GM18858 (cell line): ENCODE measurements around the gene SPATA33.

Experiments
- ATAC-seq: cut with Tn5 transposase; IDR thresholded peaks from one replicate; pipeline ENCODE4 v1.9.1; 2021; ENCODE audit not compliant: unreplicated experiment

The SPATA33 gene

DNA sequence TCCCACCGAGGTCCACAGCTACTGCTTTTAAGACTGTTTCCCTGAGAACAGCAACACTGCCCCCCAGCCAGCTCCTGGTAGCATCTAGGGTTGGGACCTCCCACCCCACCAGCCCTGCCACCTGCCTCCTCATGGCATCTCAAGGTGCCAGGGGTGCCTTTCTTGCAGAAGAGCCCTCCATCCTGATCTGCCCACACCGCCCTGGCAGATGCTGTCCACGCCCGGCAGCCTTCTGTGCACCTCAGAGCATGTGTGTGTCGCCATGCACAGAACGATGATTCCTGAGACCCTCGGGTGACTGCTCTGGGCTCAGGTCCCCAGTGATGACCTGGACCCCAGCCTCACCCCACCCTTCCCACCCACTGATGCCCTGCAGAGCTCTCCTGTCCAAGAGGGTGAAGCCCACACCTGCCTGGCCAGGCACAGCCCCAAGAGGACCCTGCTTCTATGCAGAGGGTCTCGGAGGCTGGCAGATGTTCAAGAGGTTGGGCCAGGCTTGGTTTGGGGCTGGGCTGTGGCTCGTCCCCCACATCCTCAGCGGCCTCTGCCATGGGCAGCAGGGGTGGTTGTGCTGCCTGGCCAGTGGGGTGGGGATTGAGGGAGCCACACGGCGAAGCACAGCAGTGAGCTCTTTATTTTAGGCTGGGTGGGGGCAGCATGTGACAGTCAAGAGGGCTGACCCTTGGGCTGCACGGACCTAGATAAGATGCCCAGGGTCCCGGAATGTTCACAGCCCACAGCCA, 49.1 kb downstream of the SPATA33 start:
- ATAC-seq = no peak

DNA sequence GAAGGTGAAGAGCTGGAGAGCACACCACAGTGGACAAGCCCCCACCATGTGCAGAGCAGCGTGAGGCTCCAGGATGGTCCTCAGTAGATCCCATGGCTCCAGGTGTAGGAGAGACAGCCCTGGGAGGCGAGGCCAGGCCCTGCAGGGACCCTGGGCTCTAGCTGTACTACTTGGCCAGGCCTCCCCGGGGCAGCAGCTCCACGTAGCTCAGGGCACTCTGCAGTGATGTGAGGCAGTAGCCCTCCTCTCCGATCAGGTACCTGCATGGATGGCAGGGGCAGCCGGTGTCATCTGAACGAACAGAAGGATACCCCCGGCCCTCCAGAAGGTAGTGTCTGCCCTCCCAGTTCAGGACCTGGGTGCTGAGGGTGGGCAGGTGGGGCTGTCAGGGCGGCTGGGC, 50.1 kb downstream of the SPATA33 start:
- no peak for ATAC-seq

GRCh38 chr16:89708481-89708931, 50.9 kb downstream of the SPATA33 start:
- ATAC-seq = no peak

GRCh38 chr16:89709166-89709565, 51.5 kb downstream of the SPATA33 start:
- no peak for ATAC-seq

DNA sequence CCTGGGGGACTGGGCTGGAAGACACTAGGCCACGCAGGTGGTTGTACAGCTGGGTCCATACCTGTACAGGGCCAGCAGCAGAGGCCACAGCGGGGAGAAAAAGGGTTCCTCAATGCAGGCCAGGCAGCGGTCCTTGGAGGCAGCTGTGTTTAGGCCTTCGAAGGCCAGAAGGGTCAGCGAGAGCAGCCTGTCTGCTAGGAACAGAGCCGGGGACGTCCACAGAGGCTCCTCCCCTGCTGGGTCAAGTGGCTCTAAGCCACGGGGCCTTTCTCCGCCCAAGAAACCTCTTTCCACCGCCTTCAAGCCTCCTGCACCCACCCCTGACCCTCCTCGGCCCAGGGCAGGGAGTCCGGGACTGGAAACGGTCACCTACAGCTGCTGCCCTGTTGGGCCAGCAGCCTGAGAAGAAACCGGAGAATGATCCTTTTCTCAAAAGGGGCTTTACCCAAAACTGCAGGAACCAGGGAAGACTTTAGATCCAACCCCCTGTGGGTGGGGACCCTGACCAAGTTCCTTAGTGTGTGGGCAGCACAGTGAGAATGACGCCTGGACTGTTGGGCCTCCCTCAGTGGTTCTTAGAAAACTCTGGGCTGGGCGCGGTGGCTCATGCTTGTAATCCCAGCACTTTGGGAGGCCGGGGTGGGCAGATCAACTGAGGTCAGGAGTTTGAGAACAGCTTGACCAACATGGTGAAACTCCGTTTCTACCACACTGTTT, 52.2 kb downstream of the SPATA33 start:
- ATAC-seq = no peak

DNA sequence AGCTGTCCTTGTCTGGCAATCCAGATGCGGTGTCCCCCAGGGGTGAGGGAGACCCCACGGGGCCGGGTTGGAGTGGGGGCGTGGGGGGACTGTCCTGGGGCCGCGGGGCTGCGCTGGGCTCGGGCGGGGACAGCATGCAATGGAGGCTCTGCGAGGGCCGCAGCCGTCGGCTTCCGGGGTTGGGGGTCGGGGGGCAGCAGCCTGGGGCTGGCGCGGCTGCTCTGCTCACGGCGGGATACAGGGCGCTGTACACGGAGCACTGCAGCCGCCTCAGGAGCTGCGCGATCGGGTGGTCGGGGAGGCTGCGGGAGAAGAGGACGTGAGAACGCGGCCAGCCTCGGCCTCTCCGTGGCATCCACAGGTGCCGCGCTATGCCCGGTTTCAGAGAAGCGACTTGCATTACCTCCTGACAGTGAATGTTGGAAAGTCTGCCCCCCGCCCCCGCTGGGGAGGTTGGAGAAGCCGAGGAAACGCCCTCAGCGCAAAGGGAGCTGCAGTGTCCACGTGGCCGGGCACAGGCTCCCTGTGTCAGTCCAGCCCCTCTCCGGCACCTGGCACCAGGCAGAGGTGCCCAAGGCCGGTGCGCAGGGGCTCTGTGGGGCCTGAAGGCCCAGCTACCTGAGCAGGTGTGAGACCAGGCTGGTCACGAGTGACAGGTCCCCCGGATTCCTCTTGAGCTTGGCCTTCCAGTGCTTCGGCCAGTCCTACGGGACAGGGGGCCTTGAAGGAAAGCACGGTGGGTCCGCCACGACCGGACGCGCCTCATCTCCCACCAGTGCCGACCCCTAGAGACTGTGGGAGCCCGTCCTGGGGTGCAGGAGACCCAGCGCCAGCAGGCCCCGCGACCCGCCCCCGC, 53.3 kb downstream of the SPATA33 start:
- no peak for ATAC-seq

GRCh38 chr16:89711601-89712273, 54.1 kb downstream of the SPATA33 start:
- ATAC-seq = no peak

GRCh38 chr16:89712274-89712781, 54.7 kb downstream of the SPATA33 start:
- ATAC-seq = no peak

DNA sequence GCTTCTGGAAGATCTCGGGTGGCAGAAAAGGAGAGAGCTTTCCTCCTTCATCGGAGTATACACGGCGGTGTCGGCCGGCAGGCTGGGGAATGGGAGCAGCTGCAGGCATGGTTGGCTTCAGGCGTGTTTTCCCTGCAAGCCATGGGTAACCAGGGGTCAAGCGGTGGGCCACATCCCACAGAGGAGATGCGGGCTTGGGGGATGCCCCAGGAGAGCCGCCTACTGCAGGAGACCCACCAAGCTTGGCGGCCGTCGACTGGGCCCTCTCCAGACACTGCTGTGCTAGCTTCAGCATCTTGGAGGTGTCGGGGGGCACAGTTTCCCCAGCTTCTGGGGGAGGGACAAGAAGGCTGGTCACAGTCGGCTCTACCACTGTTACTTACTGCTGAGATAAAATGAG, 58.9 kb downstream of the SPATA33 start:
- no peak for ATAC-seq

DNA sequence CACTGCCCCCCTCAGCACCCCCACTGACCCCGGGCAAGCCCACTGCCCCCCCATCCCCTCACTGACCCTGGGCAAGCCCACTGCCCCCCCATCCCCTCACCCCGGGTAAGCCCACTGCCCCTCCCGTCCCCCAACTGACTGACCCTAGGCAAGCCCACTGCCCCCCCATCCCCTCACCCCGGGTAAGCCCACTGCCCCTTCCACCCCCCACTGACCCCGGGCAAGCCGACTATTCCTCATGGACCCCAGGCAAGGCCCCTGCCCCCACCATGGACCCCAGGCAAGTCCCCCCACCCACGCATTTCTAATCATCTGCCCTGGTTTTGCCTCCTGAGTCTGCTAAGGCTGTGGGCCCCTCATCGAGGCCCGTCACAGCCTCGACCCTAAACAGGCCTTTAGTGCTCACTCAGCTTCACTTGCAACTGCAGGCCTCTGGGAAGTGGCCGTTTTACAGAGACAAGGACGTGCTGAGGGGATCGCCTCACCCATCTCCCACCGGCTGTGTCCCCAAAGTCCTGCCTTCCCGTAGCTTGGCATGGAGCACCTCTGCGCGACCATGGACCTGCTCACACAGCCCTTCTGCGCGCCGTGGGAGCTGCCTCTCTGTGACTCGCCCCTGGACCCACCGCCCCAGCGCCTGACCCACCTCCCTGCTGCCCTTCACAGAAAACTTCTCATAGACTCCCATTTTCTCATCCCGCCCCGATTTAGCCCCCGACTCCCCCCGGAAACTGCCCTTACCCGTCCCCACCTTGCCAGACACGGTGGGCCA, 59.5 kb downstream of the SPATA33 start:
- no peak for ATAC-seq

DNA sequence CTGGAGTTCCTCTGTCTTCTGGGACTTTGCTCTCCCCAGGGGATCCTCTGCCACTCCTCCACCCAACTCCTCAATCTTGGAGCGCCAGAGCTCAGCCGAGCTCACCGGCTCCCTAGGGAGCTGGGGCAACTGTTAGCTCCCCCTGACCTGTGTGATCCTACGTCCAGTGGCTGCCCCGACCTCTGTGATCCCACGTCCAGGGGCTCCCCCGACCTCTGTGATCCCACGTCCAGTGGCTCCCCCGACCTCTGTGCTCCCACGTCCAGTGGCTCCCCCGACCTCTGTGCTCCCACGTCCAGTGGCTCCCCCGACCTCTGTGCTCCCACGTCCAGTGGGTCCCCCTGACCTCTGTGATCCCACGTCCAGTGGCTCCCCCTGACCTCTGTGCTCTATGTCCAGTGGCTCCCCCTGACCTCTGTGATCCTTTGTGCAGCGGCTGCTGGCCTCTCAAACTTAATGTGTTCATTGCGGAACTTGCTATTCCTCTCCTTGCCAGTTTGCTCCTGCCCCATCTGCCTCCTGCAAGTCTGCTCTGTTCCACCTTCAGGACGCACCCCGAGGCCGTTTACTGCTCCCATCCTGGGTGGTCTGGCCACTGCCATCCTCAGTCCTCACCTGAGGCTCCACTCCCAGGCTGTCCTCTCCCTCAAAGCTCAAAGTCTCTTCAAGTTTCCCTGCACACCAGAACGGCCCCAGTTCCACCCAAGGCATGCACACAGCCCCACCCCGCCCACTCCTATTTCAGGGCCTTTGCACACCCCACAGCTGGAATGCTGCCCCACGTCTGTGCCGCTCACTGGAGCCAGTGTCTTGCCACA, 60.3 kb downstream of the SPATA33 start:
- ATAC-seq = no peak
